ENCODE data around the gene ZNF266.

The ZNF266 gene

DNA sequence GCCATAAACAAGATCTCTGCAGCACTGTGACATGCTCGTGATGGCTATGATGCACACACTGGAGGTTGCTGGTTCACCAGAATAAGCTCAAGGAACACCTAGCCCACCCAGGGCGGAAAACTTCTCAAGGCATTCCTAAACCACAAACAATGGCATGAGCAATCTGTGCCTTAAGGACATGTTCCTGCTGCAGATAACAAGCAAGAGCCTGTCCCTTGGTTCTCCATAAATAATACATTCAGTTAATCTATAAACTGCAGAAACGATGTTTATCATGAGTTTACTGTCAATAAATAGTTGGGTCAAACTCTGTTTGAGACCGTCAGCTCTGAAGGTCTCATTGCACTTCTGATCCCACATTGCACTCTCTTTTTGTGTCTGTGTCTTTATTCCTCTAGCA lies 18.6 kb upstream of the ZNF266 start:
- no peak for ATAC-seq
- TF ChIP-seq, protein P1, sequence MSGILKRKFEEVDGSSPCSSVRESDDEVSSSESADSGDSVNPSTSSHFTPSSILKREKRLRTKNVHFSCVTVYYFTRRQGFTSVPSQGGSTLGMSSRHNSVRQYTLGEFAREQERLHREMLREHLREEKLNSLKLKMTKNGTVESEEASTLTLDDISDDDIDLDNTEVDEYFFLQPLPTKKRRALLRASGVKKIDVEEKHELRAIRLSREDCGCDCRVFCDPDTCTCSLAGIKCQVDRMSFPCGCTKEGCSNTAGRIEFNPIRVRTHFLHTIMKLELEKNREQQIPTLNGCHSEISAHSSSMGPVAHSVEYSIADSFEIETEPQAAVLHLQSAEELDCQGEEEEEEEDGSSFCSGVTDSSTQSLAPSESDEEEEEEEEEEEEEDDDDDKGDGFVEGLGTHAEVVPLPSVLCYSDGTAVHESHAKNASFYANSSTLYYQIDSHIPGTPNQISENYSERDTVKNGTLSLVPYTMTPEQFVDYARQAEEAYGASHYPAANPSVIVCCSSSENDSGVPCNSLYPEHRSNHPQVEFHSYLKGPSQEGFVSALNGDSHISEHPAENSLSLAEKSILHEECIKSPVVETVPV (CRISPR knock-in tag; IDR thresholded peaks at IDR 0.05), result no peak

- TF ChIP-seq GLIS3 (CRISPR knock-in tag; IDR thresholded peaks at IDR 0.05), result no peak
- no peak for TF ChIP-seq OSR1 (CRISPR knock-in tag; IDR thresholded peaks at IDR 0.05)
- TF ChIP-seq ESRRG (CRISPR knock-in tag; IDR thresholded peaks at IDR 0.05), result no peak
- TF ChIP-seq SNAI2 (CRISPR knock-in tag; IDR thresholded peaks at IDR 0.05), result no peak
- TF ChIP-seq ZNF565 (CRISPR knock-in tag; conservative IDR thresholded peaks at IDR 0.05; ENCODE audit: low read depth), result no peak
- no peak for TF ChIP-seq PATZ1 (CRISPR knock-in tag; IDR thresholded peaks at IDR 0.05; ENCODE audit: borderline replicate concordance)
- TF ChIP-seq ZFP30 (CRISPR knock-in tag; IDR thresholded peaks at IDR 0.05), result no peak
- TF ChIP-seq TSHZ2 (CRISPR knock-in tag; IDR thresholded peaks at IDR 0.05), result no peak
- TF ChIP-seq ZNF70 (CRISPR knock-in tag; IDR thresholded peaks at IDR 0.05), result no peak
- no peak for TF ChIP-seq ZFP3 (CRISPR knock-in tag; IDR thresholded peaks at IDR 0.05)
- TF ChIP-seq PPARA (CRISPR knock-in tag; IDR thresholded peaks at IDR 0.05; ENCODE audit: borderline replicate concordance), result no peak
- no peak for ATAC-seq
These were observed 9.7 kb upstream of the ZNF266 start for GRCh38 chr19:9445037-9445436.

GRCh38 chr19:9436358-9436757 lies 985 bp upstream of the ZNF266 start:
- no peak for TF ChIP-seq CSDC2 (CRISPR knock-in tag; IDR thresholded peaks at IDR 0.05)
- no peak for TF ChIP-seq PATZ1 (CRISPR knock-in tag; IDR thresholded peaks at IDR 0.05; ENCODE audit: borderline replicate concordance)
- TF ChIP-seq, protein P1 (CRISPR knock-in tag; IDR thresholded peaks at IDR 0.05), result no peak
- TF ChIP-seq ZNF8 (CRISPR knock-in tag; IDR thresholded peaks at IDR 0.05), result no peak
- TF ChIP-seq ISL1 (CRISPR knock-in tag; IDR thresholded peaks at IDR 0.05), result no peak
- no peak for TF ChIP-seq ZC3H10 (CRISPR knock-in tag; IDR thresholded peaks at IDR 0.05)
- TF ChIP-seq TOX (CRISPR knock-in tag; IDR thresholded peaks at IDR 0.05; ENCODE audit: borderline replicate concordance), result no peak
- TF ChIP-seq TCF4 (CRISPR knock-in tag; IDR thresholded peaks at IDR 0.05; ENCODE audit: borderline replicate concordance), result no peak
- no peak for TF ChIP-seq ZNF70 (CRISPR knock-in tag; IDR thresholded peaks at IDR 0.05)
- no peak for TF ChIP-seq RARB (CRISPR knock-in tag; IDR thresholded peaks at IDR 0.05)
- no peak for TF ChIP-seq TSHZ2 (CRISPR knock-in tag; IDR thresholded peaks at IDR 0.05)
- no peak for TF ChIP-seq ESRRG (CRISPR knock-in tag; IDR thresholded peaks at IDR 0.05)
- no peak for TF ChIP-seq ARNTL (CRISPR knock-in tag; IDR thresholded peaks at IDR 0.05; ENCODE audit: borderline replicate concordance, low read depth)
- no peak for TF ChIP-seq PPARA (CRISPR knock-in tag; IDR thresholded peaks at IDR 0.05; ENCODE audit: borderline replicate concordance)
- no peak for TF ChIP-seq SNAI2 (CRISPR knock-in tag; IDR thresholded peaks at IDR 0.05)
- no peak for TF ChIP-seq ZFP30 (CRISPR knock-in tag; IDR thresholded peaks at IDR 0.05)
- TF ChIP-seq ZFP3 (CRISPR knock-in tag; IDR thresholded peaks at IDR 0.05), result no peak
- TF ChIP-seq BACH2 (CRISPR knock-in tag; IDR thresholded peaks at IDR 0.05; ENCODE audit: borderline replicate concordance), result no peak
- no peak for TF ChIP-seq OSR1 (CRISPR knock-in tag; IDR thresholded peaks at IDR 0.05)
- no peak for ATAC-seq
